AG04449 (cell line): ENCODE data around the gene MTA2.
"Not testable (repeated sequence)": the region's sequence is repeated elsewhere in the genome, so short reads cannot be mapped to it uniquely, and the experiment has no call there.

ENCODE experiments used
- CTCF ChIA-PET: fragments of 350-600 bp; formaldehyde crosslinking; extraction: SDS; loops from one replicate; lab custom pipeline; 2021; ENCODE audit warnings: antibody characterized with exemption; lab: Yijun Ruan, JAX
- POLR2A ChIA-PET: fragments of 400-600, 350-600 bp; formaldehyde crosslinking; extraction: SDS; loops from one replicate; lab custom pipeline; 2020; ENCODE audit warnings: antibody characterized with exemption, inconsistent platforms; lab: Yijun Ruan, JAX
- DNase-seq: peaks from one replicate; pipeline ENCODE4 v3.0.0-alpha.2; 2010; ENCODE audit warnings: low read depth, low spot score
- H3K4me3 ChIP-seq: 2 replicates; pipeline ENCODE4 v1.5.1; 2011; ENCODE audit warnings: low read depth, mild to moderate bottlenecking, control low read depth, low read length
- CTCF ChIP-seq: IDR thresholded peaks from one replicate; pipeline ENCODE4 v1.5.1; 2011; ENCODE audit warnings: mild to moderate bottlenecking, moderate library complexity, low read length, control low read depth, inconsistent platforms; ENCODE audit not compliant: insufficient read depth; ENCODE audit errors: missing control alignments

Gene MTA2

GRCh38 chr11:62601372-62602140 lies at the start of gene MTA2:
Gene MTA2, minus strand, starts transcription at chr11:62601865. Its CDS starts 415 bp downstream, at chr11:62601450.
- CTCF ChIA-PET: interaction anchor here (0.7 to 6.5 kb wide), 7 partner anchors 9 to 206 kb away, joined by 3 to 59 read pairs (median 7); partner anchors contain the start of genes EML3, ROM1 and TUT1
- H3K4me3 ChIP-seq: peak within 1 kb of the TSS; percentile 82
- DNase-seq: peak; percentile 89
- POLR2A ChIA-PET: interaction anchor here (0.6 to 2.9 kb wide), 12 partner anchors 10 to 254 kb away, joined by 3 to 33 read pairs (median 4); partner anchors contain the start of genes B3GAT3, C11orf98, CSKMT and EEF1G
- TF ChIP-seq CTCF: no peak

- H3K4me3 ChIP-seq, POLR2A ChIA-PET, DNase-seq: not testable (repeated sequence)
- CTCF ChIA-PET: interaction anchor here (0.9 kb wide), 1 partner anchor 255 kb away, joined by 3 read pairs; no protein-coding TSS in a partner anchor
Measured at GRCh38 chr11:62650283-62650682, 48.6 kb upstream of the MTA2 start.

GRCh38 chr11:62649486-62649885 lies 47.8 kb upstream of the MTA2 start:
- ChIA-PET POLR2A (interaction anchor here (2.3 kb wide), 1 partner anchor 16 kb away, joined by 25 read pairs; the partner anchor contains the start of genes C11orf98 and CSKMT), CTCF (interaction anchor here (1.4 kb wide), 1 partner anchor 30 kb away, joined by 4 read pairs; no protein-coding TSS in a partner anchor)
- no peak for DNase-seq
- TF ChIP-seq CTCF: no peak
- no peak overlapping the region for H3K4me3 ChIP-seq

- no peak overlapping the region for H3K4me3 ChIP-seq
- ChIA-PET POLR2A (interaction anchor here (2.3 kb wide), 1 partner anchor 17 kb away, joined by 25 read pairs; the partner anchor contains the start of genes C11orf98 and CSKMT), CTCF (interaction anchor here (1.4 kb wide), 1 partner anchor 31 kb away, joined by 4 read pairs; no protein-coding TSS in a partner anchor)
Measured at GRCh38 chr11:62648967-62649364, 47.3 kb upstream of the MTA2 start.

GRCh38 chr11:62648185-62648966 lies 46.7 kb upstream of the MTA2 start:
- ChIA-PET POLR2A (interaction anchor here (2.3 kb wide), 1 partner anchor 17 kb away, joined by 25 read pairs; the partner anchor contains the start of genes C11orf98 and CSKMT), CTCF (interaction anchor here (1.0 to 1.4 kb wide), 2 partner anchors 31 to 35 kb away, joined by 3 to 4 read pairs; partner anchors contain the start of gene ROM1)
- no peak for TF ChIP-seq CTCF

More at GRCh38 chr11:62648967-62649364, 47.3 kb upstream of the MTA2 start:
- no peak for TF ChIP-seq CTCF
- DNase-seq: no peak

GRCh38 chr11:62647609-62648005 lies 45.9 kb upstream of the MTA2 start:
- CTCF ChIA-PET: interaction anchor here (1.0 to 1.2 kb wide), 2 partner anchors 20 to 34 kb away, joined by 3 read pairs; partner anchors contain the start of gene ROM1
- no peak overlapping the region for H3K4me3 ChIP-seq
- POLR2A ChIA-PET: interaction anchor here (2.3 kb wide), 1 partner anchor 18 kb away, joined by 25 read pairs; the partner anchor contains the start of genes C11orf98 and CSKMT
- TF ChIP-seq CTCF: no peak
- no peak for DNase-seq

More at GRCh38 chr11:62648185-62648966, 46.7 kb upstream of the MTA2 start:
- DNase-seq: no peak
- H3K4me3 ChIP-seq: no peak overlapping the region
